IMR-90 (cell line): ENCODE measurements around the gene CPAMD8. TPM values are rescaled to one million over a fixed set of nuclear protein-coding genes. Genes with fewer than 3 reads are reported as not detected.

Experiments used
- ATAC-seq: fragments of 200-7000 bp; cut with Tn5 transposase; 2 replicates; pipeline ENCODE4 v1.9.1; 2020; ENCODE audit warnings: low read depth, mild to moderate bottlenecking, moderate library complexity
- BruUV-seq: library from RNA; stranded (reverse); fragments of 400-500 nt; replicated peaks from 2 replicates; lab custom pipeline; 2021; lab: Mats Ljungman, UMichigan
- CTCF ChIA-PET: fragments of 300-600 bp; formaldehyde crosslinking; extraction: SDS; loops from one replicate; lab custom pipeline; 2021; ENCODE audit warnings: antibody characterized with exemption; lab: Yijun Ruan, JAX
- POLR2A ChIA-PET: fragments of 300-600 bp; sonication (Branson Sonifier 250); formaldehyde crosslinking; loops from one replicate; lab custom pipeline; 2022; ENCODE audit warnings: antibody characterized with exemption; ENCODE audit not compliant: unreplicated experiment; lab: Charles Lee
- DNase-seq: peaks from one replicate; pipeline ENCODE4 v3.0.0; 2013
- H2AFZ ChIP-seq: replicated peaks from 2 replicates; pipeline ENCODE3; 2013; ENCODE audit warnings: low read length, mild to moderate bottlenecking; ENCODE audit not compliant: poor library complexity
- H2AK5ac ChIP-seq: 2 replicates; pipeline ENCODE4 v1.6.1; 2013; ENCODE audit warnings: low read depth, low read length, inconsistent platforms
- H2AK9ac ChIP-seq: replicated peaks from 2 replicates; pipeline ENCODE3; 2013; ENCODE audit warnings: mild to moderate bottlenecking, low read depth, low read length, moderate library complexity; ENCODE audit not compliant: poor library complexity
- H2BK120ac ChIP-seq: 2 replicates; pipeline ENCODE4 v1.6.1; 2013; ENCODE audit warnings: low read depth, low read length, inconsistent platforms
- H2BK15ac ChIP-seq: 3 replicates; pipeline ENCODE4 v1.6.1; 2013; ENCODE audit warnings: low read depth, low read length, inconsistent platforms
- H2BK20ac ChIP-seq: 2 replicates; pipeline ENCODE4 v1.6.1; 2013; ENCODE audit warnings: low read depth, mild to moderate bottlenecking, inconsistent platforms, low read length, moderate library complexity
- H2BK5ac ChIP-seq: 2 replicates; pipeline ENCODE4 v1.6.1; 2013; ENCODE audit warnings: mild to moderate bottlenecking, low read depth, low read length, inconsistent platforms; ENCODE audit not compliant: poor library complexity, severe bottlenecking
- H3K14ac ChIP-seq: replicated peaks from 2 replicates; pipeline ENCODE4 v1.6.1; 2013; ENCODE audit warnings: low read depth, low read length, inconsistent platforms
- H3K18ac ChIP-seq: 2 replicates; pipeline ENCODE4 v1.6.1; 2013; ENCODE audit warnings: low read depth, low read length, control low read depth
- H3K23ac ChIP-seq: 2 replicates; pipeline ENCODE4 v1.6.1; 2013; ENCODE audit warnings: low read depth, low read length, inconsistent platforms
- H3K27ac ChIP-seq: 2 replicates; pipeline ENCODE4 v1.5.1; 2013; ENCODE audit warnings: mild to moderate bottlenecking, control low read depth, low read length; ENCODE audit not compliant: insufficient read depth
- H3K27me3 ChIP-seq: 2 replicates; pipeline ENCODE4 v1.6.1; 2013; ENCODE audit warnings: low read length; ENCODE audit not compliant: control insufficient read depth, insufficient read depth
- H3K36me3 ChIP-seq: 2 replicates; pipeline ENCODE4 v1.6.1; 2013; ENCODE audit warnings: low read length, mixed read lengths; ENCODE audit not compliant: control insufficient read depth, insufficient read depth
- H3K4ac ChIP-seq: 2 replicates; pipeline ENCODE4 v1.6.1; 2013; ENCODE audit warnings: low read depth, low read length, inconsistent platforms
- H3K4me1 ChIP-seq: 2 replicates; pipeline ENCODE4 v1.6.1; 2013; ENCODE audit warnings: low read length, mixed read lengths; ENCODE audit not compliant: control insufficient read depth, insufficient read depth
- H3K4me2 ChIP-seq: 2 replicates; pipeline ENCODE4 v1.6.1; 2013; ENCODE audit warnings: low read depth, mild to moderate bottlenecking, control low read depth, low read length, moderate library complexity
- H3K4me3 ChIP-seq: 2 replicates; pipeline ENCODE4 v1.5.1; 2013; ENCODE audit warnings: low read depth, mild to moderate bottlenecking, control low read depth, low read length, moderate library complexity; ENCODE audit not compliant: insufficient read depth
- H3K56ac ChIP-seq: 2 replicates; pipeline ENCODE4 v1.6.1; 2013; ENCODE audit warnings: low read length, inconsistent platforms; ENCODE audit not compliant: insufficient read depth; ENCODE audit errors: extremely low read depth
- H3K79me1 ChIP-seq, 2 experiments: 2 replicates each; pipeline ENCODE4 v1.6.1; 2013; ENCODE audit warnings: low read length in 2 of 2, inconsistent platforms in 1 of 2, low read depth in 1 of 2
- H3K9ac ChIP-seq: 2 replicates; pipeline ENCODE4 v1.6.1; 2013; ENCODE audit warnings: low read depth, low read length, control low read depth
- H3K9me1 ChIP-seq: 2 replicates; pipeline ENCODE4 v1.6.1; 2013; ENCODE audit warnings: low read length, inconsistent platforms; ENCODE audit not compliant: insufficient read depth
- H3K9me3 ChIP-seq: 2 replicates; pipeline ENCODE4 v1.6.1; 2013; ENCODE audit warnings: low read length; ENCODE audit not compliant: control insufficient read depth, insufficient read depth
- H4K20me1 ChIP-seq: 2 replicates; pipeline ENCODE4 v1.6.1; 2013; ENCODE audit warnings: low read length, inconsistent platforms; ENCODE audit not compliant: insufficient read depth
- H4K5ac ChIP-seq: 2 replicates; pipeline ENCODE4 v1.6.1; 2013; ENCODE audit warnings: mild to moderate bottlenecking, low read depth, low read length, control low read depth
- H4K8ac ChIP-seq, 2 experiments: 2 replicates each; pipeline ENCODE4 v1.6.1; 2013; ENCODE audit warnings: low read depth in 2 of 2, low read length in 2 of 2, control low read depth in 1 of 2, inconsistent platforms in 1 of 2
- H4K91ac ChIP-seq: 2 replicates; pipeline ENCODE4 v1.6.1; 2013; ENCODE audit warnings: low read depth, low read length, inconsistent platforms; ENCODE audit not compliant: insufficient read depth
- RFX5 ChIP-seq: IDR thresholded peaks from 2 replicates; pipeline ENCODE4 v1.8.0; 2012; ENCODE audit warnings: low read depth, mild to moderate bottlenecking, low read length, moderate library complexity
- WGBS, 2 experiments: methylation state at CpG; one replicate each; pipeline versions ENCODE4 v1.1.5 to v1.1.7; 2013; ENCODE audit warnings: missing lambda C conversion rate in 2 of 2; ENCODE audit not compliant: insufficient read length in 1 of 2; ENCODE audit errors: extremely low coverage in 2 of 2; 5-methylcytosine and 5-hydroxymethylcytosine counted together
- dilution Hi-C: fragments of 300-500 bp; cut with HindIII; formaldehyde crosslinking; loops from one replicate; pipeline ENCODE4 v1.14.3; 2018; ENCODE audit warnings: low sequenced_read_pairs; ENCODE audit not compliant: unreplicated experiment
- in situ Hi-C: fragments of 300-500 bp; cut with MboI; formaldehyde crosslinking; loops from 3 replicates; pipeline ENCODE4 v1.14.3; 2019; ENCODE audit warnings: low sequenced_read_pairs, inconsistent platforms, mixed read lengths
- intact Hi-C: fragments of 100-400 bp; cut with micrococcal nuclease; formaldehyde crosslinking; loops from 2 replicates; pipeline ENCODE4 v1.10.0; 2022
- polyA plus RNA-seq, 3 experiments: library from polyadenylated mRNA; depleted of rRNA; stranded (reverse); fragments of >200 nt; gene quantifications; 2 replicates each; pipeline ENCODE4 v1.2.3, GENCODE V29; 2012; ENCODE audit warnings: low replicate concordance in 1 of 3
- total RNA-seq: library from RNA; depleted of rRNA; stranded (reverse); fragments of >200 nt; gene quantifications from 2 replicates; pipeline ENCODE4 v1.2.3, GENCODE V29; 2012

The CPAMD8 gene
- total and polyA plus RNA-seq, 2 of the 4 experiments (the other 2 are of a cell fraction) = 0.36 to 0.79 TPM

GRCh38 chr19:16970821-16971220, 55.8 kb downstream of the CPAMD8 start:
- H2AK5ac ChIP-seq = no peak overlapping the region
- no TSS peak for BruUV-seq
- H3K18ac ChIP-seq = no peak overlapping the region
- no peaks in the 10 kb centered on the region for H4K20me1 ChIP-seq
- WGBS, 2 experiments = no CpG with 5 or more reads among the region's 8 CpGs
- no peaks in the 10 kb centered on the region for H3K27me3 ChIP-seq
- H3K4ac ChIP-seq = no peak overlapping the region
- H2AK9ac ChIP-seq = no peak overlapping the region
- no peak overlapping the region for H2BK15ac ChIP-seq
- TF ChIP-seq RFX5 = no peak
- H3K27ac ChIP-seq = no peak overlapping the region
- H3K4me1 ChIP-seq = no peaks in the 10 kb centered on the region
- POLR2A ChIA-PET = no interaction called here
- no peak for DNase-seq
- no peak overlapping the region for H3K4me2 ChIP-seq
- H3K79me1 ChIP-seq = no peaks in the 10 kb centered on the region
- no peak overlapping the region for H2AFZ ChIP-seq
- H3K4me3 ChIP-seq = no peak overlapping the region
- CTCF ChIA-PET = no interaction called here
- dilution Hi-C loops = no loop called here
- H3K14ac ChIP-seq = no peak overlapping the region
- H4K5ac ChIP-seq = no peak overlapping the region
- H3K36me3 ChIP-seq = no peaks in the 10 kb centered on the region
- no peak overlapping the region for H4K91ac ChIP-seq
- H3K9me3 ChIP-seq = peaks cover 7% of the 10 kb centered on the region
- no peak overlapping the region for H2BK120ac ChIP-seq
- H3K56ac ChIP-seq = no peak overlapping the region
- no peak overlapping the region for H3K23ac ChIP-seq
- no peak overlapping the region for H4K8ac ChIP-seq
- intact Hi-C loops = no loop called here
- no peaks in the 10 kb centered on the region for H3K9me1 ChIP-seq
- ATAC-seq = no peak
- H2BK5ac ChIP-seq = no peak overlapping the region
- H2BK20ac ChIP-seq = no peak overlapping the region
- in situ Hi-C loops = no loop called here
- H3K9ac ChIP-seq = no peak overlapping the region
